HCT116 (cell line): Measurements from ENCODE around the gene ZNF575. TPM values are rescaled to one million over a fixed set of nuclear protein-coding genes. Genes with fewer than 3 reads are reported as not detected.

Experiments
- ATAC-seq: fragments of 200-7000 bp; cut with Tn5 transposase; 2 replicates; pipeline ENCODE4 v1.9.1; 2020; ENCODE audit warnings: mild to moderate bottlenecking, moderate library complexity
- BruUV-seq: library from RNA; stranded (reverse); fragments of 400-500 nt; replicated peaks from 2 replicates; lab custom pipeline; 2021; lab: Mats Ljungman, UMichigan
- CTCF ChIA-PET: fragments of 300-600 bp; sonication (Branson Sonifier 250); formaldehyde crosslinking; loops from one replicate; lab custom pipeline; 2021; ENCODE audit warnings: antibody characterized with exemption; lab: Charles Lee
- POLR2A ChIA-PET: fragments of 300-600, 350-600 bp; sonication (Branson Sonifier 250); formaldehyde crosslinking; loops from one replicate; lab custom pipeline; 2021; ENCODE audit warnings: antibody characterized with exemption; lab: Charles Lee
- RAD21 ChIA-PET, 2 experiments: fragments of 300-600 bp; sonication (Branson Sonifier 250); formaldehyde crosslinking; loops; one replicate each; lab custom pipeline; 2023; ENCODE audit warnings: low total read pairs in 2 of 2; ENCODE audit not compliant: uncharacterized antibody in 2 of 2, unreplicated experiment in 2 of 2, low non-redundant PET in 1 of 2; lab: Charles Lee
- DNase-seq: peaks from one replicate; pipeline ENCODE4 v3.0.0-alpha.2; 2010; ENCODE audit warnings: low read depth, low spot score
- H2AFZ ChIP-seq: fragments of 200-600 bp; shearing (Covaris generic), sonication (generic); 2 replicates; pipeline ENCODE4 v1.6.1; 2017; ENCODE audit warnings: low read depth, mixed run types, mixed read lengths, antibody characterized with exemption, low read length; ENCODE audit not compliant: poor library complexity, severe bottlenecking
- H3K27ac ChIP-seq: 2 replicates; pipeline ENCODE4 v1.5.1; 2012; ENCODE audit warnings: low read depth, low read length
- H3K27me3 ChIP-seq: fragments of 200-600 bp; sonication (generic); 2 replicates; pipeline ENCODE4 v1.6.1; 2016; ENCODE audit warnings: mixed run types, low read length, mixed read lengths; ENCODE audit not compliant: insufficient read depth
- H3K36me3 ChIP-seq, 2 experiments: fragments of 200-500 bp in 1 of 2; fragments of 200-600 bp in 1 of 2; sonication (Bioruptor generic) in 1 of 2; sonication (generic) in 1 of 2; 2 replicates each; pipeline versions ENCODE4 v1.5.1 to v1.6.1; 2014 to 2016; ENCODE audit warnings: low read length in 2 of 2, inconsistent platforms in 1 of 2, mixed read lengths in 1 of 2, mixed run types in 1 of 2; ENCODE audit not compliant: insufficient read depth in 2 of 2, control insufficient read depth in 1 of 2
- H3K4me1 ChIP-seq, 2 experiments: fragments of 200-600 bp in 1 of 2; sonication (generic) in 1 of 2; 2 replicates each; pipeline versions ENCODE4 v1.5.1 to v1.6.1; 2012 to 2017; ENCODE audit warnings: low read length in 2 of 2, inconsistent platforms in 1 of 2, mild to moderate bottlenecking in 1 of 2, mixed read lengths in 1 of 2, mixed run types in 1 of 2, moderate library complexity in 1 of 2; ENCODE audit not compliant: insufficient read depth in 2 of 2, control insufficient read depth in 1 of 2
- H3K4me2 ChIP-seq: fragments of 200-600 bp; sonication (generic); 2 replicates; pipeline ENCODE4 v1.6.1; 2017; ENCODE audit warnings: mixed run types, low read length, mixed read lengths
- H3K4me3 ChIP-seq, 2 experiments: fragments of 200-600 bp in 1 of 2; sonication (generic) in 1 of 2; replicated peaks in 1 of 2; 2 replicates each; pipeline ENCODE4 v1.5.1; 2011 to 2016; ENCODE audit warnings: low read length in 2 of 2, control low read depth in 1 of 2, low read depth in 1 of 2, mild to moderate bottlenecking in 1 of 2, mixed read lengths in 1 of 2, mixed run types in 1 of 2
- H3K79me2 ChIP-seq: fragments of 200-600 bp; sonication (generic); 2 replicates; pipeline ENCODE4 v1.6.1; 2017; ENCODE audit warnings: mild to moderate bottlenecking, mixed run types, low read length, moderate library complexity, mixed read lengths; ENCODE audit not compliant: insufficient read depth
- H3K9ac ChIP-seq: fragments of 200-600 bp; sonication (generic); 2 replicates; pipeline ENCODE4 v1.6.1; 2016; ENCODE audit warnings: low read length, mixed read lengths
- H3K9me2 ChIP-seq: fragments of 200-600 bp; sonication (generic), shearing (Covaris generic); 2 replicates; pipeline ENCODE4 v1.6.1; 2017; ENCODE audit warnings: mixed run types, mild to moderate bottlenecking, moderate library complexity; ENCODE audit not compliant: insufficient read depth
- H3K9me3 ChIP-seq, 2 experiments: fragments of 200-500 bp in 1 of 2; fragments of 200-600 bp in 1 of 2; sonication (Bioruptor generic) in 1 of 2; sonication (generic) in 1 of 2; 2 replicates each; pipeline ENCODE4 v1.6.1; 2014 to 2017; ENCODE audit warnings: low read length in 2 of 2, mixed read lengths in 2 of 2, inconsistent platforms in 1 of 2, low read depth in 1 of 2, mild to moderate bottlenecking in 1 of 2, mixed run types in 1 of 2, moderate library complexity in 1 of 2; ENCODE audit not compliant: control insufficient read depth in 1 of 2, insufficient read depth in 1 of 2
- H4K20me1 ChIP-seq: fragments of 200-600 bp; sonication (generic), shearing (Covaris generic); 2 replicates; pipeline ENCODE4 v1.6.1; 2017; ENCODE audit warnings: mixed run types, mild to moderate bottlenecking, moderate library complexity; ENCODE audit not compliant: insufficient read depth
- CBX3 ChIP-seq: IDR thresholded peaks from 2 replicates; pipeline ENCODE4 v1.6.1; 2012; ENCODE audit warnings: low read depth
- CEBPB ChIP-seq: IDR thresholded peaks from 2 replicates; pipeline ENCODE4 v1.6.1; 2012; ENCODE audit warnings: low read depth
- EGR1 ChIP-seq: IDR thresholded peaks from 2 replicates; pipeline ENCODE4 v1.6.1; 2012; ENCODE audit warnings: low read depth
- ELF1 ChIP-seq: IDR thresholded peaks from 2 replicates; pipeline ENCODE4 v1.6.1; 2012; ENCODE audit warnings: low read depth, borderline replicate concordance
- POLR2AphosphoS5 ChIP-seq: IDR thresholded peaks from 2 replicates; pipeline ENCODE4 v1.6.1; 2011; ENCODE audit warnings: mild to moderate bottlenecking, low read depth, low read length, moderate library complexity
- RAD21 ChIP-seq: IDR thresholded peaks from 2 replicates; pipeline ENCODE4 v1.6.1; 2012; ENCODE audit warnings: low read depth, mild to moderate bottlenecking
- SP1 ChIP-seq: IDR thresholded peaks from 2 replicates; pipeline ENCODE4 v1.6.1; 2012; ENCODE audit warnings: low read depth
- TCF7L2 ChIP-seq: IDR thresholded peaks from 2 replicates; pipeline ENCODE4 v1.7.0; 2011; ENCODE audit warnings: borderline replicate concordance, inconsistent platforms; ENCODE audit not compliant: insufficient read depth, insufficient read length; ENCODE audit errors: extremely low read depth
- ZBTB33 ChIP-seq: IDR thresholded peaks from 2 replicates; pipeline ENCODE4 v1.6.1; 2011; ENCODE audit warnings: mild to moderate bottlenecking, low read length, moderate library complexity; ENCODE audit not compliant: insufficient replicate concordance; ENCODE audit errors: extremely low read depth
- ZFX ChIP-seq: fragments of 450-650 bp; IDR thresholded peaks from 2 replicates; pipeline ENCODE4 v1.6.1; 2017
- intact Hi-C: fragments of 100-400 bp; cut with micrococcal nuclease; formaldehyde crosslinking; loops from 2 replicates; pipeline ENCODE4 v1.10.0; 2022
- total RNA-seq: library from RNA; stranded (reverse); gene quantifications from one replicate; pipeline ENCODE4 v1.2.1, GENCODE V29; 2021; ENCODE audit not compliant: unreplicated experiment

Gene ZNF575
- total RNA-seq, 1 experiment from 2014 or later: 1.9 TPM

- peak; percentile 12; the same call in 1 of the 2 replicates for ATAC-seq
- intact Hi-C loops: no loop called here
- TF ChIP-seq EGR1 (no peak), SP1 (no peak), CEBPB (no peak), ELF1 (no peak), ZFX (no peak), CBX3 (no peak), TCF7L2 (no peak), ZBTB33 (no peak), RAD21 (no peak), POLR2AphosphoS5 (no peak)
- H2AFZ ChIP-seq: no peak overlapping the region
- peak overlapping the region; percentile 53 for H3K4me2 ChIP-seq
- CTCF ChIA-PET: no interaction called here
- H3K9me3 ChIP-seq: no peaks in the 10 kb centered on the region
- H3K27ac ChIP-seq: no peak overlapping the region
- H3K4me1 ChIP-seq: peaks cover 0 to 24% of the 10 kb centered on the region in 2 experiments; a peak in 2 of 4 replicates
- H3K36me3 ChIP-seq: no peaks in the 10 kb centered on the region; a peak in 2 of 4 replicates
- no peaks in the 10 kb centered on the region for H3K9me2 ChIP-seq
- no peaks in the 10 kb centered on the region for H3K79me2 ChIP-seq
- H3K27me3 ChIP-seq: no peaks in the 10 kb centered on the region
- no peak for DNase-seq
- no peaks in the 10 kb centered on the region for H4K20me1 ChIP-seq
- POLR2A ChIA-PET: no interaction called here
- RAD21 ChIA-PET: no interaction called here
- no TSS peak for BruUV-seq
- H3K9ac ChIP-seq: no peak overlapping the region
- no peak overlapping the region for H3K4me3 ChIP-seq
Observed at GRCh38 chr19:43562226-43562697, 29.3 kb downstream of the ZNF575 start.
